Activated T-cell treated with anti-CD3 and anti-CD28 coated beads for 24 hours (primary cell): ENCODE data around the gene TSPY8.
"Not testable (repeated sequence)": the region's sequence is repeated elsewhere in the genome, so short reads cannot be mapped to it uniquely, and the experiment has no call there.

Source experiments
- DNase-seq: peaks from one replicate; pipeline ENCODE4 v3.0.0-alpha.2; 2020; ENCODE audit warnings: low read depth

TSPY8 gene

GRCh38 chrY:9357497-9357896 is at the start of gene TSPY8:
TSS of gene TSPY8 (plus strand) at chrY:9357797. CDS start at chrY:9357843, 46 bp downstream.
- DNase-seq = not testable (repeated sequence)

- no peak for DNase-seq
Observed at GRCh38 chrY:9320996-9321395, 36.6 kb upstream of the TSPY8 start.

- DNase-seq = not testable (repeated sequence)
Observed at GRCh38 chrY:9337164-9337563, 20.4 kb upstream of the TSPY8 start, which contains the start of gene TSPY4. TSS of gene TSPY4 (plus strand) at chrY:9337464. CDS start at chrY:9337510, 46 bp downstream.

- not testable (repeated sequence) for DNase-seq
Observed at GRCh38 chrY:9396527-9396926, 38.9 kb downstream of the TSPY8 start.

DNA sequence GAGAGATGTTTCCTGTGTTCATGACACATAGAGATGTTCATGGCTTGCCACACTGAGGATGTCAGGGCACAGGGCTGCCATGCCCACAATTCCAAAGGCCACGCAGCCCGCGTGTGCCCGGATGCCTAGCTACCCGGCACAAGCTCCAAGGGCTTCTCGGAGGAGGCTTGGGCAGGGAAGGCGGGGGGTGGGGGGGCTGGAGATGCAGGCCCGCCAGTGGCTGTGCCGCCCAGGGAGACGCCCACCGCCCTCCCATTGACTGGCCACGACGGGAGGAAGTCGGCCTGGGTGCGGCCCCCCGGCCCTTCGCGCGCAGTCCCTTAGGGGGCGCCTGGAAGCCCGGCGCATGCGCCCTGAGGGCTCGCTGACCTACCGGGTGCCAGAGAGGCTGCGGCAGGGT is 40.5 kb downstream of the TSPY8 start, which contains the start of gene TSPY3:
TSS of gene TSPY3 (plus strand) at position 301 of the 400 bp plus-strand sequence. CDS start at position 347, 46 bp downstream.
- DNase-seq = not testable (repeated sequence)
